Tibial artery (tissue), 4 donors: ENCODE results near the gene ABCG1.
A peak's percentile ranks its signal among the peaks of the same experiment; 100 is the strongest.

Experiments used
- DNase-seq, 2 donors: peaks; one replicate each; pipeline ENCODE4 v3.0.0-alpha.2; 2019
- H3K27ac ChIP-seq, 2 donors: fragments of 200-600 bp; sonication (generic) in 1 of 2; 1 replicate in 1 of 2; 2 replicates in 1 of 2; pipeline ENCODE4 v1.5.1; 2018 to 2019; ENCODE audit warnings: mild to moderate bottlenecking in 1 of 2
- H3K27me3 ChIP-seq, 2 donors: fragments of 200-600 bp; sonication (generic) in 1 of 2; one replicate each; pipeline versions ENCODE4 v1.5.1 to v1.6.0; 2016 to 2019
- H3K36me3 ChIP-seq, 3 donors: fragments of 200-600 bp; sonication (generic) in 2 of 3; one replicate each; pipeline ENCODE4 v1.5.1; 2016 to 2019; ENCODE audit warnings: mild to moderate bottlenecking in 2 of 3
- H3K4me1 ChIP-seq, 4 donors: fragments of 200-600 bp; sonication (generic) in 2 of 4; 1 replicate in 3 of 4; 2 replicates in 1 of 4; pipeline ENCODE4 v1.5.1; 2016 to 2019
- H3K4me3 ChIP-seq, 2 donors: fragments of 200-600 bp; sonication (generic) in 1 of 2; 1 replicate in 1 of 2; 2 replicates in 1 of 2; pipeline ENCODE4 v1.5.1; 2018 to 2019; ENCODE audit warnings: mild to moderate bottlenecking in 2 of 2
- H3K9me3 ChIP-seq, 3 donors: fragments of 200-600 bp; sonication (generic) in 1 of 3; one replicate each; pipeline ENCODE4 v1.5.1; 2016 to 2019
- intact Hi-C: fragments of 100-400 bp; cut with DNase I; formaldehyde crosslinking; loops from one replicate; pipeline ENCODE4 v1.15.0; 2023; ENCODE audit warnings: low total_unique reads
- TF ChIP-seq, protein P1 (sequence below), 2 experiments: fragments of 200-600 bp in 1 of 2; fragments of 450-650 bp in 1 of 2; IDR thresholded peaks; one replicate each; pipeline ENCODE4 v1.5.1; 2017 to 2019; ENCODE audit warnings: antibody characterized with exemption in 2 of 2, mild to moderate bottlenecking in 1 of 2, moderate library complexity in 1 of 2

The ABCG1 gene

GRCh38 chr21:42232176-42232825 is 13.4 kb downstream of the ABCG1 start:
- H3K36me3 ChIP-seq = no peaks in the 10 kb centered on the region
- intact Hi-C loops = no loop called here
- peaks cover 0 to 2% of the 10 kb centered on the region in 2 donors for H3K27me3 ChIP-seq
- TF ChIP-seq, protein P1, sequence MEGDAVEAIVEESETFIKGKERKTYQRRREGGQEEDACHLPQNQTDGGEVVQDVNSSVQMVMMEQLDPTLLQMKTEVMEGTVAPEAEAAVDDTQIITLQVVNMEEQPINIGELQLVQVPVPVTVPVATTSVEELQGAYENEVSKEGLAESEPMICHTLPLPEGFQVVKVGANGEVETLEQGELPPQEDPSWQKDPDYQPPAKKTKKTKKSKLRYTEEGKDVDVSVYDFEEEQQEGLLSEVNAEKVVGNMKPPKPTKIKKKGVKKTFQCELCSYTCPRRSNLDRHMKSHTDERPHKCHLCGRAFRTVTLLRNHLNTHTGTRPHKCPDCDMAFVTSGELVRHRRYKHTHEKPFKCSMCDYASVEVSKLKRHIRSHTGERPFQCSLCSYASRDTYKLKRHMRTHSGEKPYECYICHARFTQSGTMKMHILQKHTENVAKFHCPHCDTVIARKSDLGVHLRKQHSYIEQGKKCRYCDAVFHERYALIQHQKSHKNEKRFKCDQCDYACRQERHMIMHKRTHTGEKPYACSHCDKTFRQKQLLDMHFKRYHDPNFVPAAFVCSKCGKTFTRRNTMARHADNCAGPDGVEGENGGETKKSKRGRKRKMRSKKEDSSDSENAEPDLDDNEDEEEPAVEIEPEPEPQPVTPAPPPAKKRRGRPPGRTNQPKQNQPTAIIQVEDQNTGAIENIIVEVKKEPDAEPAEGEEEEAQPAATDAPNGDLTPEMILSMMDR (IDR thresholded peaks at IDR 0.05) = no peak
- DNase-seq = no peak
- H3K4me1 ChIP-seq = peaks cover 0 to 56% (median 35%) of the 10 kb centered on the region in 4 donors
- no peak overlapping the region for H3K4me3 ChIP-seq
- H3K27ac ChIP-seq = peak overlapping the region; percentile 72 to 81
- no peaks in the 10 kb centered on the region for H3K9me3 ChIP-seq

DNA sequence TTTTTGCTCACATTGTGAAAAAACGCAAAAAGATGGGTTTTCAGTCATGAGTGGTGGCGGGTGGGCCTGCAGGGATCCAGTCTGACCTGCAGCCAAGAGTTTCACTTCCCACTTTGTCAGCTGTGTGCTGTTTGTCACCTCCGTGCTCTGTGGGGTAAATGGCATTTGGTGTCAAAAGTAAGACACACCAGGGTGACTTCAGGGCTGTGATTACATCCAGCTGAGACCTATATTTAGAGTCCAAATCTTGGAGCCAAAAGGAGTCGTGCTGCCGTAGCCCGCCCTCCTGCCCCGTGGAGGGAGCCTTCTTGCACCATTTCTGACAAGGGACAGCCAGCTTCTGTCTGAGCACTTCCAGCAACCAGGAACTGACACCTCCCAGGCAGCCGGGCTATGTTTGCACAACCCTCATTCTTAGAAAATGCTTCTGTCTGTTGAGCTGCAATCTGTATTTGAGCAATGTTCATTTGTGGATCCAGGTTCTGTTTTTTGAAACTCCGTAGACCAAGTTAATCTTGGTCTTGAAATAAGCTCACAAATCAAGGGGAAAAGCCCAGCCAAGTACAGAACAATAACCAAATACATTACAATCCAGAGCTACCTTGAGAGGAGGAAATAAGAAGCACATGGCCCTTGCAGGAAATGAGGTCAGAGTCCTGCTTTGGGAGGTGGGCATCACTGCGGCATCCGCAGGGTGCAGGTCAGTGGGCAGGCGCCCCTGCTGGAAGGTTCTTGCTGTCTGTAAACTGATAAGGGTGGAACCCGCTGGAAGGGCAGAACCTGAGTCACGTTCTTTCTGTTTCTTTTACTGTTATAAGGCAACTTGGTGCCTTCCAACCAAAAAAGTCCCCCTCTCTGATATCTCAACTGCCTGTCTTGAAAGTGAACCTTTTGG is 14.4 kb downstream of the ABCG1 start:
- Histone ChIP-seq H3K27me3 (peaks cover 0 to 2% of the 10 kb centered on the region in 2 donors), H3K4me1 (peaks cover 0 to 56% (median 32%) of the 10 kb centered on the region in 4 donors)

GRCh38 chr21:42234041-42234440 is 15.1 kb downstream of the ABCG1 start:
- TF ChIP-seq, protein P1 (IDR thresholded peaks at IDR 0.05) = no peak
- intact Hi-C loops = no loop called here
- no peak for DNase-seq

More for the DNA sequence above, 14.4 kb downstream of the ABCG1 start:
- peak overlapping the region; percentile 72 to 81 for H3K27ac ChIP-seq
- DNase-seq = peak; percentile 89 to 95
- H3K4me3 ChIP-seq = peak overlapping the region in 1 of 2 donors; percentile 0
- intact Hi-C loops = no loop called here
- H3K9me3 ChIP-seq = no peaks in the 10 kb centered on the region
- H3K36me3 ChIP-seq = no peaks in the 10 kb centered on the region
- TF ChIP-seq, protein P1 (IDR thresholded peaks at IDR 0.05) = peak in 1 of 2 experiments; percentile 25

DNA sequence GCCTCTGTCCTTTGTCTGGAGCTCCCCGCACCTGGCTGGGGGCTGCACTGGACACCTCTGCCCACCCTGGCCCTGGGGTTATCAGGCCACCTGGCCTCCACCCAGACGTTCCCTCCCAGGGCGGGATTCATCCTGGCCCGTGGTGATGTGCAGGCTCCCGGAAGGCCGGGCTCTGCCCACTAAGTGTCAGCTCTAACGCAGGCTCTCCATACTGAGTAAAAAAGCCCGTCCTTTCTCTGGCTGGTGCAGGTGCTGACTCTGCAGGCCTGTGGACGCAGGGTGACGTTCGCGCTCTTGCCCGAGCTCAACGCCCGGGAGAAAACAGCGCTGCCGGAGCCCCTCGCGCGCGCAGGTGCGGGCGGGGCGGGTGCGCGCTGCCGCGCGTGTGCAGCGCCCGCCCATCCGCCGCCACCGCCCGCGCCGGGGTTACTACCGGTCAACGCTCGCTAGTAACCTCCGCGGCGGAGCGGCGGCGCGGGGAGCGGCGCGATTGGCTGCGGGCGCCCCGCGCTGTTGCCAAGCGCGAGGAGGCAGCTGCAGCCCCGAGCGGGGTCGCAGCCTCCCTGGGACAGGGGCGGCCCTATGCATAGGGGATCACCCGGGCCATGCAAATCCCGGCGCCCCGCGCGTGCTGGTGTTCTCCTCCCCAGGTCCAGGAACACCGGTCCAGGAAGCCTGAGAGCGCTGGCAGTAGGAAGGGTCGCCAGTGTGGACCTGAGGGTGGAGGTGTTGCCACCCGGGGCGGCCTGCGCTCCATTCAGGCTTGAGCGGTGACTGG is 15.7 kb downstream of the ABCG1 start:
- Histone ChIP-seq H3K4me1 (peaks cover 0 to 50% (median 30%) of the 10 kb centered on the region in 4 donors), H3K36me3 (no peaks in the 10 kb centered on the region), H3K9me3 (no peaks in the 10 kb centered on the region), H3K27ac (peak overlapping the region; percentile 72 to 81), H3K27me3 (peaks cover 0 to 2% of the 10 kb centered on the region in 2 donors), H3K4me3 (peak overlapping the region; percentile 55 to 67)
- TF ChIP-seq, protein P1 (IDR thresholded peaks at IDR 0.05) = no peak
- intact Hi-C loops = no loop called here
- DNase-seq = peak; percentile 58 to 89

More at GRCh38 chr21:42234041-42234440, 15.1 kb downstream of the ABCG1 start:
- H3K27ac ChIP-seq = peak overlapping the region; percentile 72 to 81
- H3K36me3 ChIP-seq = no peaks in the 10 kb centered on the region
- H3K27me3 ChIP-seq = peaks cover 0 to 2% of the 10 kb centered on the region in 2 donors
- H3K4me1 ChIP-seq = peaks cover 0 to 50% (median 30%) of the 10 kb centered on the region in 4 donors
- no peaks in the 10 kb centered on the region for H3K9me3 ChIP-seq
- H3K4me3 ChIP-seq = peak overlapping the region; percentile 55 to 67

- DNase-seq = no peak
- no peaks in the 10 kb centered on the region for H3K9me3 ChIP-seq
- H3K4me1 ChIP-seq = peaks cover 0 to 50% (median 30%) of the 10 kb centered on the region in 4 donors
- TF ChIP-seq, protein P1 (IDR thresholded peaks at IDR 0.05) = no peak
- H3K27ac ChIP-seq = peak overlapping the region; percentile 72 to 81
- H3K36me3 ChIP-seq = no peaks in the 10 kb centered on the region
- intact Hi-C loops = no loop called here
- H3K4me3 ChIP-seq = peak overlapping the region in 1 of 2 donors; percentile 67
- H3K27me3 ChIP-seq = peaks cover 0 to 2% of the 10 kb centered on the region in 2 donors
Observed at GRCh38 chr21:42235593-42235992, 16.7 kb downstream of the ABCG1 start.
